ENCODE data around the gene SPAAR.
A peak's percentile ranks its signal among the peaks of the same experiment; 100 is the strongest.
"Not testable (repeated sequence)": the region's sequence is repeated elsewhere in the genome, so short reads cannot be mapped to it uniquely, and the experiment has no call there.

Gene SPAAR

GRCh38 chr9:35905051-35905781 lies 4.1 kb upstream of the SPAAR start:
- DNase-seq = no peak

- DNase-seq = peak; percentile 60
These were observed 3.2 kb upstream of the SPAAR start, which contains the start of gene HRCT1 for GRCh38 chr9:35905912-35906679. Gene HRCT1, plus strand, starts transcription at chr9:35906202. Its CDS starts 86 bp downstream, at chr9:35906288.

DNA sequence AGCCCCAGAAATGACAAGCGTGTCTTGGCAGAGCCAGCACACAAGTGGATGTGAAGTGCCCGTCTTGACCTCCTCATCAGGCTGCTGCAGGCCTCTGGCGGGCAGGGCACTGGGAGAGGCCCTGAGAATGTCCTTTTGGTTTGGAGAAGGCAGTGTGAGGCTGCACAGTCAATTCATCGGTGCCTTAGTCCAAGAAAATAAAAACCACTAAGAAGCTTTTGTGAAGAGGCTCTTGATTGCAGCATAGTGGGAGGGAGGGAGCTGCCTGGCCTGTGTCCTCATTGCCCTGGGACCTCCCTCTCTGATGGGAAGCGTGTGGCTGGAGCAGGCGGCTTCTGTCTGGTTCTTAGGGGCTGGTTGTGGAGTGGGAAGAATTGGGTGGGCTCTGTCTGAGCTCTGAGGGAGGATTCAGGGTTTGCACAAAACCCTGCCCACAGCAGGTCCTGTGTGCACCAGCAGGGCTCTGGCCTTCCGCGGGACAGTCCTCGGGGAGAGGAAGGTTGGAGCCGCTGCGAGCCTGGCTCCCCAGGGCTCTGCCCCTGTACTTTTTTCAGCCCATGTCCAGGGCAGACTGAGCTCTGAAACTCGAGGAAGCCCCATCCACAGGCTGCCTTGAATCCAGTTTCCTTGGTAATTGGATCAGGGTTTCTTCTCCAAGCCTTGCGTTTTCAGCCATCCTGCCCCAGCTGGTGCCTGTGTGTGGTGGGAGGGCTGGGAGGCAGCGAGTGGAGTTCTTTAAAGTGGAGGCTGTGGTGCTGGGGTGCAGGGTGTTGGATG lies 2.2 kb upstream of the SPAAR start:
- no peak for DNase-seq

DNA sequence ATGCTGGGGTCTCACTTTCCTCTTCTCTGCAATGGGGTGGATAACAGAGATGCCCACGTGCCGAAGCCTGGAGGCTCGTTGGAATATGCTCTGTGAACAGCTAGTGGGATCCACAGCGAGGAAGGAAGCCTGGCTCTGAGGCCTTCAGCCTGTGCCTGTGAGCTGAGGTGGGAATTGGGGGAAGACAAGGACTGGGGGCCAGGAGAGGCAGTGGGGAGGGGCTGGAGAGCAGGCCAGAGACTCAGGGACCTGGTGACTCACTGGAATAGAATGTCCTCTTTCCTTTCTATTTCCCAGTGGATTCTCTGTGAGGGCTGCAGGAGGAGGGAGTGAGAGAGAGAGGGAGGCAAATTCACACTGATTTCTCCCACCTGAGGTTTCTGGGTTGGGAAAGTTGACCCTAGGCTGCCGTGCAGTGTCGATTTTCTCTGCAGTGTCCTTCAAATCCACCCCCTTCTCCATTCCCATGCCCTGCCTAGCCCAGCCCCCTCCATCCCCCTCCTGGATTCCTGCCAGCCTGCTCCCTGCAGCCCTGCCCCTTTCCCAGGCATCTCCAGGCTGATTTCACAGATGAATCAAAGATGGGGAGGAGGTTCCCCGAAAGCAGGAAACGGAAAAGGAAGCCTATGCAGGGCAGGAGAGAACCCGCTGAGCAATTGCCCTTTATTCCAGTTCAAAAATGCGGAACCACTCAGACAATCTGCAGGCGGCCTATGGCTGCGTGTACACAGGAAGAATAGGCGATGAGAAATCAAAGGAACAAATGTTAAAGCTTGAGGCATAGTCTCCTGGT lies 1.4 kb upstream of the SPAAR start:
- DNase-seq = no peak

DNA sequence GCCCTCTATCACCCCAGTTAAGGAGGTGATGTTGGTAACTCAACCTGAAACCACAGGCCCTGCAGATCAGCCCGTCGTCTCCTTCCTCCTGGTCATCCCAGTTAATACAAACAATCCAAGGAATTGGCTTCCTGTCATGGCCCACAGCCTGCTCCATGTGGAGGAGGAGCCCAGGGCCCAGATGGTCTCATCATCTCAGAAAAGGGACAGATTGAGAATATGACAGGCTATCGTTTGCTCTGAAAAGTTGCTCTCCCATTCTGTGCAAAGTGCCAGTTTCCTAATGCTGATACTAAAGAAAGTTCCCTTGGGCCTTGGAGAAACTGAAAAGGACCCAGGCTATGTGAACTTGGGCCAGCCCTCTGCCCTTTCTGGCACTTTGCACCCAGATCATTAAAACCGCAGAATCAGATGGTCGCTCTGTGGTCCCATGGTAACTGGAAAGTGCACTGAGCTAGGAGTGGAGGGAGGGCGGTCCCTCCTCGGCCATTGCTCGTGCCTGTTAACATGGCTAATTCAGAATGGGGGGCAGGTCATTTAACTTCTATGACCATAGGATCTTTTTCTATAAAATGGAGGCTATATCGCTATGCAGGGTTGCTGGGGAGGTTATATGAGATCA lies 675 bp upstream of the SPAAR start:
- DNase-seq = no peak

DNA sequence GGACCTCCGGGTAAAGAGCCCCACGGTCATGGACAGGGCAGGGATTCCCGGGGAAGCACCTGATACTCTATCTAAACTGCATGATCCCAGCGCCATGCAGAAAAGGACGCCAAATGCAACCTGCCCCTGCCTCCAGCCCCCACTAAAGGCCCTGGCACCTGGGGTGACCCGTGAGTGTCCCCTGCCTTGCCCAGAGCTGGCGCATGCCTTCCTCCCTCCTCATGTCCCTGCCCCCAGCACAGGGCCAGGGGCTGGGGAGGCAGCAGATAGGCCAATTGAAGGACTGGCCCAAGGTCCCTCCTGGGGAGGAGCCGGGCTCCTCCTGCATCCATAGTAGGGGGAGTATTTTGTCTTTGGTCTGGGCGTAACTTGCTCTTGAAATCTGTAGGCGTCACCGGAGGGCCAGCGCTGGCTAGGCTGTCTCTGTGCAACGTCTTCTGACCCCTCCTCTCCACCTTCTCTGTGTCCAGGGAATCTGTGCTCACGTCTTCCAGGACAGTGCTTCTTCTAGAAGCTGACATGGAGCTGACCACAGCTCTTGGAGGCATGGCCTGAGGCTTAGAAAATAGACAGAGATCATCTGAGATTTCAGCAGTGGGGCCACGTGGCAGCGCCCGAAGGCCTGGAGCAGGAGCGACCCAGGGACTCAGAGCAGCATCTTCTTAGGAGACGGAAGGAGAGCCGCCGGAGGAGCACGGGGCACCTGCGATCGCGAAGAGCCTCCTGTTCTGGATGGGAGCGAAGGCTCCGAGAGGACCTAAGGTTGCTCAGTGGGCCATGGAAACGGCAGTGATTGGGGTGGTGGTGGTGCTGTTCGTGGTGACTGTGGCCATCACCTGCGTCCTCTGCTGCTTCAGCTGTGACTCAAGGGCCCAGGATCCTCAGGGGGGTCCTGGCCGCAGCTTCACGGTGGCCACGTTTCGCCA lies 660 bp downstream of the SPAAR start:
- DNase-seq = no peak

GRCh38 chr9:35910613-35911359 lies 1.5 kb downstream of the SPAAR start:
- peak; percentile 67 for DNase-seq

- DNase-seq = no peak
These were observed 2.4 kb downstream of the SPAAR start for GRCh38 chr9:35911690-35912089.

DNA sequence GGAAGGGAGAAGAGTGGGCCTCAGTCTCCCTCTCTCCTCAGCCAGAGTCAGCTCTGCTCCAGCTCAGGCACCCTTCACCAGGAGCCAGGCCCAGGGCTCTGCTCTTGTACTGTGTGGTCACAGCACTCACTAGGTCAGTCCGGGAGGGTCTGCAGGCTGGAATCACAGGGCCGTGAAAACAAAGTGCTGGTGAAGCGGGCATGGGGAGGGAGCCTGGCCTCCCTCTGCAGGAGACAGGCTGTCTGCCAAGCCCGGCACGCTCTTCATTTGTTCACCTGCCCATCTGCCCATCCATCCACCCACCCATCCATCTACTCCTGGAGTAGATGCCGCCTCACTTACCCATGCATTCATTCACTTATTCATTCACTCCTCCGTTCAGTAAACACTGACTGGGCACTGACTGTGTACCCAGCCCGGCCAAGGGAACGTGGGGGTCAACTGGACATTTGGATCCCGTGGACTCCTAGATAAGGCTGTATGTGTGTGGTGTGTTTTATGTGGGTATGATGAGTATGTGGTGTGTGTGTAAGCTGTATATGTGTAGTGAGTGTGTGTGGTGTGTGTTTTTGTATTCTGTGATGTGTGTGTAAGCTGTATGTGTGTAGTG lies 3.6 kb downstream of the SPAAR start:
- no peak for DNase-seq

GRCh38 chr9:35913429-35913828 lies 4.1 kb downstream of the SPAAR start:
- not testable (repeated sequence) for DNase-seq

DNA sequence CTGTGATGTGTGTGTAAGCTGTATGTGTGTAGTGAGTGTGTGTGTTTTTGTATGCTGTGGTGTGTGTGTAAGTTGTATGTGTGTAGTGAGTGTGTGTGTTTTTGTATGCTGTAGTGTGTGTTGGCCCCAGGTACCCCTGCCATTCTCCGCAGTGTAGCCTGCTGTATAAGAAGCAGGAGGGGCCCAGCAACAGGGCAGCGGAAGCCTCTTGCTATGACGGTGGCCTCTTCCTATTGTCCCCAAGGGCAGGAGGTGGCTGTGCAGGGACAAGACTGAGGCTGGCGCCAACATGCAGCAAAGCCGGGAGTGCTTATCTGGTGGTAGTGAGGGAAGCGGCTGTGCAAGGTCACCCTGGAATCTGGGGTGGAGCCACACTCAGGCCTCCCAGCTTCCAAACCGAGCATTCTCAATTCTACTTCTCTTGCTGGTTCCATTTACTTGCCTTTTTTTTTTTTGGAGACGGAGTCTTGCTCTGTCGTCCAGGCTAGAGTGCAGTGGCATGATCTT lies 5.1 kb downstream of the SPAAR start:
- peak; percentile 37 for DNase-seq

DNA sequence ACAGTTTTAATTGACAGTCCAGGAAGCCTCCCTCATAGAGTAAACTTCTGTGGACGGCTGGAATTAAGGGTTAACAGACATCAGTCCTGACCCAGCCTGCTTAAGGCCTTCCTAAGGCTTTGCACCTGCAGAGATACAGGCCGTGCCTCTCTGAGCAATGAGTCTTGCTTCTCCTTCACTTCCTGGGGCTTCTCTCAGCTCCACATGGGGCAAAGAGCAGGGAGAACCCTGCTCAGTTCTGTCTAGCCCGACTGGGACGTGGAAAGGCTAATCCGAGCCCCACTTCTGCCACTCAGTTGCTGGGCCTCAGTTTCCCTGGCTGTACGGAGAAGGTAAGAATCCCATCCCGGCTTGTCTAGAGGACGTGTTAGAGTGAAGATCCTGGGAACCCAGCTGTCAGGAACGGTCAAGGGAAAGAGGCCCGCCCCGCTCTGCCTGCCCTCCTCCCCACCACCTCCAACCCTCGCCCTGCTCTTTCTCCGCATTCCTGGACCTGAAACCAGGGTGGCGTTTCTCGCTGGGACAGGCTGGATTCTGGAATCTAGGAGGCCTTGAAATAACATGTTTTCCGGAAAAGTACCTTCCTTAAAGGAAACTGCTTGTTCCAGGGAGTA lies 6.5 kb downstream of the SPAAR start:
- DNase-seq = no peak

- DNase-seq = no peak
These were observed 8.0 kb downstream of the SPAAR start for GRCh38 chr9:35917261-35917660.

DNA sequence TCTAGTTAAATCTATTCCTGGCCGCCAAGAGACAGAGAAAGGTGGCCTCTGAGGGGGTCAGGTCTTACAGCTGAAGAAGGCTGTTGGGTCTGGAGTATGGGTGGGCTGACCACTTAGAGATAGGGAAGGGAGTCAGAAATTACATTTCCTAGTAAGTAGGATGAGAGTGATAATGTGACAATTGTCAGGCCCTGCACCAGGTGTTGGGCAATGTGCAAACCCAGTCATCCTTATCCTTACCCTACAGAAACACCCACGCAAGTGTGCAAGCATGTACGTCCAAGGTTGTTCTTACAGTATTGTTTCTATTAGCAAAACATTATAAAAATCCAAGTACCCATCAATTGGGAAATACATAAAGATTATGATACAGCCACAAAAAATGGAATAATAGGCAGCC lies 9.5 kb downstream of the SPAAR start:
- DNase-seq = no peak

DNA sequence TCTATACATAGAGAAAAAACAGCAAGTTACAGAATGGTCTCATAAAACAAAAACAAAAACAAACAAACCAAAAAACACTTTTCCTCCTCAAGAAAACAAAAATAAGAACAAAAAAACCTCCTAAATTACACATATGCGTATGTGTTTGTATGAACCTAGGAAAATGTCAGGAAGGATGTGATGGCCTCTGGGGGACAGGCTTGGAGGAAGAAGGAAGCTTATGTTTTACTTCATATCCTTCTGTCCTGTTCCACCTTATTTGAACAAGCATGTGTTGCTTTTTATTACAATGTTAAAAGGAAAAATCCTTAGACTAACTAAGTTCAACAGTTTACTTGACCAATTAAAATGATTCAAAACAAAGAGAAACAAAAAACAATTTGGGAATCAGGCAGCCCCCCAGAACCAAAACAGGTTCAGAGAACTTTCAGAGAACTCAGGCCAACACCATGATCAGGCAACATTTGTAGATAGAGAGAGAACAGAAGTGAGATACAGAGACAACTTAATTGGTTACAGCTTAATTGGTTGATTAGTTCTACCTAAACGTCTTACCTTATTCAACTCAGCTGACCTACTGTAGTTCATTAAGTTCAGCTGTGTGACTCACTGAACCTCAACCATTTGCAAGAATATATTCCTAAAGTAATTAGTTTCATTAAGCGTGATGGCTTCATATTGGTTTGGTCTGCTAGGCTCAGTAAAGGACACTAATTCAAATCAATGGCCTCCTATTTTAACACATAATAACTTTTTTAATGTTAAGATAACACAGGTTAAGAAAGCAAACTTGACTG lies 10.1 kb downstream of the SPAAR start:
- no peak for DNase-seq

- no peak for DNase-seq
These were observed 10.8 kb downstream of the SPAAR start for GRCh38 chr9:35920051-35920620.

GRCh38 chr9:35923598-35923926 lies 14.3 kb downstream of the SPAAR start:
- DNase-seq = no peak

Measured in RPMI8226 (cell line).